ENCODE data around the gene CTH.

GRCh38 chr1:70409136-70409535 is 1.9 kb upstream of the CTH start:
- no peak for TF ChIP-seq CTCF (IDR thresholded peaks at IDR 0.05; ENCODE audit: low read depth, low read length)
- no peak for TF ChIP-seq POLR2A (IDR thresholded peaks at IDR 0.05; ENCODE audit: extremely low read depth, insufficient read length)
- no peak for TF ChIP-seq MAX (IDR thresholded peaks at IDR 0.05; ENCODE audit: low read depth, low read length)
